ENCODE data around the gene SP4. TPM values are rescaled to one million over a fixed set of nuclear protein-coding genes. Genes with fewer than 3 reads are reported as not detected.

SP4 gene
- total RNA-seq, 1 experiment from 2014 or later, result 14.1 TPM

DNA sequence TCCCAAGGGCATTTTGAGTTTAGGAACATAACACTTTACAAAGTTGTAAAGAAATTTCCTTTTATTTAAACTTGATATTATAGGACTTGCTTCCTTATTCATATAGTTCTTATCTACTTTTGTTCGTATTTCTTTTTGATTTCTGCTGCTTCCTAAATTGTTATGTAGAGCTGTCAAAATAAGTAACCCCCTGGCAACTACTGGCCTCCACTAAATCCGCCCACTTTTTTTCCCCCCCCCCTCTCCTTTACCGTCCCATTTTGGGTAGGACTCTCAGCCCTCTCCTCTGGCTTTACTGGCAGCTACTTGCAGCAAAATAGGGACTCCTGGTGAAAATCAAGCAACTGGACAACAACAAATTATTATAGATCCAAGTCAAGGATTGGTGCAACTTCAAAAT is 1.1 kb downstream of the SP4 start:
- DNase-seq (ENCODE audit: low read depth, low spot score), result no peak
- in situ Hi-C loops (cut with HindIII; ENCODE audit: low pct_unique_long_range_greater_than_20kb, low sequenced_read_pairs), result no loop called here

GRCh38 chr7:21429786-21430574 is 2.1 kb downstream of the SP4 start:
- DNase-seq (ENCODE audit: low read depth, low spot score), result no peak
- in situ Hi-C loops (cut with HindIII; ENCODE audit: low pct_unique_long_range_greater_than_20kb, low sequenced_read_pairs), result no loop called here

DNA sequence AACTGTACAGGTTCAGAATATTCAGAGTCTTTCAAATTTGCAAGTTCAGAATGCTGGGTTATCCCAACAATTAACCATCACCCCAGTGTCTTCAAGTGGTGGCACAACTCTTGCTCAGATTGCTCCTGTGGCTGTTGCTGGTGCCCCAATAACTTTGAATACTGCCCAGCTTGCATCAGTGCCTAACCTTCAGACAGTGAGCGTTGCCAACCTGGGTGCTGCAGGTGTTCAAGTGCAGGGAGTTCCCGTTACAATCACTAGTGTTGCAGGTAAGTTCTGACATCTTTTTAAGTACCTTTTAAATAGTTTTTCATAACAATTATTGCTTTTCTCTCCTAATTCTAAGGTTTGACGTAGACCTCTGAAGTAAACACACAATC is 2.7 kb downstream of the SP4 start:
- DNase-seq (ENCODE audit: low read depth, low spot score), result no peak
- in situ Hi-C loops (cut with HindIII; ENCODE audit: low pct_unique_long_range_greater_than_20kb, low sequenced_read_pairs), result no loop called here

DNA sequence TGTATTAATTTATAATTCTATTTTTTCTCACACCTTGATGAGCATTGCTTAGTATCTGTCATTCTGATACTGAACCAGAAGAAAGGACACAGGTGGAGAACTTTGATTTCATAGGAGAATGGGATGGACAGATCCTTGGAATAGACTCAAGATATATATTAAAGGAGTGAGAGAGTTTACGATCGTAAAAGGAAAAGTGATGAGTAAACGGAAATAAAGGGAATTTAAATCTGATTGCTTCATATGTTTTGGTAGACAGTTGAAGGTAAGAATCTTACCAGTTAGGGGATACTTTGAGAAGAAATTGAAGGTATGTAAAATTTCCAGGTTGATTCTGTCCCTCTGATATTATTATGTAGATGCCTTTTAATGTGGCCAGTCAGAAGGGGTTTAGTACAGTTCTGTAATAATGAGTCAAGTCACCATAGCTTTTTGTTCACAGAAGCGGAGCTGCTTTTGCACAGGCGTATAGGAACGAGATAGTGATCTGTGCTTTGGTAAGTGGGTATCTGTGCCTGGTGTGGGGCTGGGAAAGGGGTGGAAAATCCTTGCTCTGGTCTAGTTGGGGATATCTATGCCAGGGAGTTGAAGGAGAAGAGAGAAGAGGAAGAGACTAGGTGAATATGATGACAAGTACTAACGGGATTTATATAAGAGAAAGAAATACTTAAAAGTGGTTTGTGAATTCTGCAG is 15.4 kb downstream of the SP4 start:
- no peak for DNase-seq (ENCODE audit: low read depth, low spot score)
- in situ Hi-C loops (cut with HindIII; ENCODE audit: low pct_unique_long_range_greater_than_20kb, low sequenced_read_pairs), result no loop called here

DNA sequence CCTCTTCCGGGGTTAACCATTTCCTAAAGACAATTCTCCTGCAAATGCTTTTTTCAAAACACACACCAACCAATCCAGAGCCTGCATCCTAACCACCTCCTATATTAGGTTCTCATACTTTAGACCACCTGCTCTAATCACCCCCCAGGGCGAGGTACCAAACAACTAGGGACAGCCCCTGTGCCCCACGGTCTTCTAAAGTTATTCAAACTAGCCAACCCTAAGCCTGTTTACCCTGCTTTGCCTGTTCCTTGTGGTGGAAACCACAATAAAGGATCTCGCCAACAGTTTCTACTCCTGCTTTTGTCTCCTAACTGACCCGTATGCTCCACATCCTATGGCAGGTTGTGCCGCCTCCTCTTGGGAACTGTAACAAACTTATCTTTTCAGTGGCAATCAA is 21.1 kb downstream of the SP4 start:
- in situ Hi-C loops (cut with HindIII; ENCODE audit: low pct_unique_long_range_greater_than_20kb, low sequenced_read_pairs), result no loop called here

GRCh38 chr7:21450076-21450475 is 22.2 kb downstream of the SP4 start:
- DNase-seq (ENCODE audit: low read depth, low spot score), result no peak
- in situ Hi-C loops (cut with HindIII; ENCODE audit: low pct_unique_long_range_greater_than_20kb, low sequenced_read_pairs), result no loop called here

More for the DNA sequence above, 21.1 kb downstream of the SP4 start:
- no peak for DNase-seq (ENCODE audit: low read depth, low spot score)

DNA sequence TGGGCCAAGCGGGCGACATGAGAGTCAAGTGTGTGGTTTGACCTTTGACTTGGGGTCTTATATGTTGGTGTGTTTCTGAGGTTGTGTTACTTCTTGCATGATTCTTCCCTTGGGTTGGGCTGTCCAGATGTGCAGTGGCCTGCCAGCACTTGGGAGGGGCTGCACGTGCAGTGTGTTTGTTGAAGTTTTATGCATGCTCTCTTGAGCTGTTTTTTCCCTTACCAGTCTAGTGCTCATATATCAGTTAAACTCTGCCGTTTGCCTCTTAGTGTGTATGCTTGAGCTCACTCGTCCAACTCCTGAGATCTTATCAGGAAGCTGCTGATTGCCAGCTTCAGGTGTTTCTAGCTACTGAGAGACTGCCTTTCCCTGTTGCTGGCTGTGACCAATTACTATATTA is 23.1 kb downstream of the SP4 start:
- in situ Hi-C loops (cut with HindIII; ENCODE audit: low pct_unique_long_range_greater_than_20kb, low sequenced_read_pairs), result no loop called here
- DNase-seq (ENCODE audit: low read depth, low spot score), result no peak

DNA sequence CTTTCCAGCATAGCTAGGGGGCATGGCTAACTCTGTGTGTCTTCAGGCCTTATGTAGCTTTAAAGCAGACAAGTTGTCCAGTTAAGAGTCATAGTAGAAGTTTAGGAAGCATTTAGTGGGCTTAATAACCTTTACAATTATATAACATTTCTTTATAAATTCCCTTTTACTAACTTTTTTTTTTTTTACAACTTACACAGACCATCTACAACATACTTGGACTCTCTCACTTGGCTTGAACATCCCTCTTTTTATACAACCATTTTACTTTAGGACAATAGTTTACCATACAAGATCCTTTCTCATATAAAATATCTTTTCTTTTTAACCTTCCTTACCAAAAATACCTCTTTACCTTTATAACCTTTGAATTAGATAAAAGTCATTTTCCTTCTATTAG is 26.3 kb downstream of the SP4 start:
- DNase-seq (ENCODE audit: low read depth, low spot score), result no peak
- in situ Hi-C loops (cut with HindIII; ENCODE audit: low pct_unique_long_range_greater_than_20kb, low sequenced_read_pairs), result no loop called here

- in situ Hi-C loops (cut with HindIII; ENCODE audit: low pct_unique_long_range_greater_than_20kb, low sequenced_read_pairs), result no loop called here
- DNase-seq (ENCODE audit: low read depth, low spot score), result no peak
These were observed 27.0 kb downstream of the SP4 start for GRCh38 chr7:21454906-21455305.

DNA sequence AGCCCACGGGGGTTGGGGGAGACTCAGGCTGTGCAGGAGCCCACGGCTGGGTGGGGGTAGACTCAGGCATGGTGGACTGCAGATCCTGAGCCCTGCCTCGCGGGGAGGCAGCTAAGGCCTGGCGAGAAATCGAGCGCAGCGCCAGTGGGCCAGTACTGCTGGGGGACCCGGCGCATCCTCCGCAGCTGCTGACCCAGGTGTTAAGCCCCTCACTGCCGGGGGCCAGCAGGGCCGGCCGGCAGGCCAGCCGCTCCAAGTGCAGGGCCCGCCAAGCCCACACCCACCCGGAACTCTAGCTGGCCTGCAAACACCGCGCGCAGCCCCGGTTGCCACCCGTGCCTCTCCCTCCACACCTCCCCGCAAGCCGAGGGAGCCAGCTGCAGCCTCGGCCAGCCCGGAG is 33.4 kb downstream of the SP4 start:
- no peak for DNase-seq (ENCODE audit: low read depth, low spot score)
- in situ Hi-C loops (cut with HindIII; ENCODE audit: low pct_unique_long_range_greater_than_20kb, low sequenced_read_pairs), result no loop called here

- DNase-seq (ENCODE audit: low read depth, low spot score), result no peak
- in situ Hi-C loops (cut with HindIII; ENCODE audit: low pct_unique_long_range_greater_than_20kb, low sequenced_read_pairs), result no loop called here
These were observed 34.2 kb downstream of the SP4 start for GRCh38 chr7:21462081-21462480.

GRCh38 chr7:21463524-21463923 is 35.6 kb downstream of the SP4 start:
- in situ Hi-C loops (cut with HindIII; ENCODE audit: low pct_unique_long_range_greater_than_20kb, low sequenced_read_pairs), result no loop called here
- DNase-seq (ENCODE audit: low read depth, low spot score), result no peak

DNA sequence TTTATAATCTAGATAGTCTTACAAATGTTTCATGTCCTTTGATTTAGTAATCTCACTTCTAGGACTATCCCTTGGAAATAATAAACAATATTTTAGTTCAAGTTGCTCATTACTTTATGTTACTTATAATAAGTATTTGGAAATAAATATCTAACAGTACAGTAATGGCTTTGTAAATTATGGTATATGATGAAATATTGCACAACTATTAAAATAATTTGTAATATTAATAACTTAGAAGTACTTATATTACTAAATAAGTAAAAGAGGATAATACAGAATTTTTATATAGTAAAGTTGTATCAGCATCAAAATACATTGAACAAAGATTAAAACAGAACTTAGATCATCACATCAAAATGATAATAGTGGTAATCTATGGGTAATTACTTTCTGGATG is 41.1 kb downstream of the SP4 start:
- no peak for DNase-seq (ENCODE audit: low read depth, low spot score)
- in situ Hi-C loops (cut with HindIII; ENCODE audit: low pct_unique_long_range_greater_than_20kb, low sequenced_read_pairs), result no loop called here

DNA sequence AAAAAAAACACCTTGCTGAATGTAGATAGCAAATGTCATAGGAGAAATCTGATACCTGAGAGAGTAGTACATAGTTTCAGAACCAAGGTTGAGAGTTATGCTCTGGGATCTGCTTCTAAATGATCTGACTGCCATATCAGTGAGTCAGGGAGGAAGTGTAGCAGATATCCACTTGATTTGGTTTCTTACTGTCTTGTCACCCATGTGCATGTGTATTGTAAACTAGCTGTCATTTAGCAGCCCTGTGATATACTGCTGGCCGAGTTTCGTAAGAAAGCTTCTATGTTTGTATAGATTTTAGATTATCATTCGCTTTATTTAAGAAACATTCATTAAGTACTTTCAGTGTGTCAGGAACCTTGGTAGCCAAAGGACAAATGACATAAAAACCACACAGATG is 42.0 kb downstream of the SP4 start:
- in situ Hi-C loops (cut with HindIII; ENCODE audit: low pct_unique_long_range_greater_than_20kb, low sequenced_read_pairs), result no loop called here
- no peak for DNase-seq (ENCODE audit: low read depth, low spot score)

- no peak for DNase-seq (ENCODE audit: low read depth, low spot score)
- in situ Hi-C loops (cut with HindIII; ENCODE audit: low pct_unique_long_range_greater_than_20kb, low sequenced_read_pairs), result no loop called here
These were observed 44.1 kb downstream of the SP4 start for GRCh38 chr7:21472029-21472428.

DNA sequence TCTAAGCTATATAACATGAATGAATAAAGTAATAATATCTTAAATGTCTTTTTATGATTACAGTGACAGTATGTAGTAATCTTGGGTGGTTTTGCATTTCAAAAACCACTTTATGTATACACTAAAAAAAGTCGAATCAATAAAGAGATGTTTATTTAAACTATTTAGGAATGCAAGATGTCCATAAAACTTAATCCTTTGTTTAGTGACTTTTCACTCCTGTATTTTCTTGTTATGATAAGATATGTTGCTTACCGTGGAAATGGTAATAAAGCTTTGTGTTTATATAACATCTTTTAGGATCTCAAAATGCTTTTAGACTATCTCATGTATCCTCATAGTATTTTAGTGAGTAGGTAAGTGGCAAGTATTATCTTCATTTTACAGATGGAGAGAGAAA is 48.5 kb downstream of the SP4 start:
- in situ Hi-C loops (cut with HindIII; ENCODE audit: low pct_unique_long_range_greater_than_20kb, low sequenced_read_pairs), result no loop called here
- DNase-seq (ENCODE audit: low read depth, low spot score), result no peak

DNA sequence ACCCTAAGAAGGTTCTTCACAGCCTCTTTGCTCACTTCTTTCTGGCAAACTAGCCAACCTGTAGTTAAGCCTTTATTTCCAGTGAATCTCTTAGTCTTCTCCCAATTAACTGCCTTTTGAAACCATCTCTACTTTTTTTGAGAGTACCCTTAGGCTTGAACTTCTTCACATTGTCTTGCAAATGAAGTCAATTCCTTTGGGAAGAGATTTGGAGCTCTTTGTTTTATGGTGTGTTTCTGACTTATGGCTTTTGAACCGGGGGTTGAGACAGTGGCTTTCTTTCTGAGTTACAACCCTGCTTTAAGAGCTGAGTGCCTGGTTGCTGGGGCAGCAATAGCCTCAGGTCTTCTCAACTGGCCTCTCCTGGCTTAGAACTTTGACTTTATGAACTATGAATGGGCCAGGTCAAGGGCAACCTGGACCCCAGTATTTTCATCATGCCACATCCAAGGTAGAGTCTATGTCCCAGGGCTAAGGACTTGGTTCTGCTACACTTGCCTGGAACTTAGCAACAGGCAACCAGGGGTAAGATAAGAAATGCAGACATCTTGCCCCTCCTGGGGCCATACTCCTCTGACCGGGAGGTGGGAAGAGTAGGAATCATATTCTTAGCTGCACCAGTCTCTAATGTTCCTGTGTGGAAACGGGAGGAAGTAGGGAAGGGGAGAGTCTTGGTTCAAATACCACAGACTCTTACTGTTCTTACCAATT is 53.0 kb downstream of the SP4 start:
- in situ Hi-C loops (cut with HindIII; ENCODE audit: low pct_unique_long_range_greater_than_20kb, low sequenced_read_pairs), result no loop called here
- DNase-seq (ENCODE audit: low read depth, low spot score), result no peak

DNA sequence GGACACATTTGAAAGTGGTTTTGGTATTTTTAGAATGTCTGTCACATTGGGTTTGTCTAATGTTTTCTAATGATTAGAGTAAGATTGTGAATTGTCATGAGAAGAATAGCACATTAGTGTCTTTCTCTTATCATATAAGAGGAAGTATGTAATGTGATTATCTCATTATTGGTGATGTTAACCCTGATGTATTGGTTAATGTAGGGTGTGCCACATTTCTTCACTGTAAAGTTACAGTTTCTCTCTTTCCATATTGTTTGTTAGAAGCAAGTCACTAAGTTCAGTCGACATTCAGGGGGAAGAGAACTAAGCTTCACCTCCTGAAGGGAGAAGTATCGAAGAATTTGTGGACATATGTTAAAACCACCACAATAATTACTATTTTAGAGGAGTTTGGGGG is 58.6 kb downstream of the SP4 start:
- DNase-seq (ENCODE audit: low read depth, low spot score), result no peak
- in situ Hi-C loops (cut with HindIII; ENCODE audit: low pct_unique_long_range_greater_than_20kb, low sequenced_read_pairs), result no loop called here

- no peak for DNase-seq (ENCODE audit: low read depth, low spot score)
- in situ Hi-C loops (cut with HindIII; ENCODE audit: low pct_unique_long_range_greater_than_20kb, low sequenced_read_pairs), result no loop called here
These were observed 67.8 kb downstream of the SP4 start for GRCh38 chr7:21495731-21496130.

All from SK-MEL-5 (cell line).